Panc1 (cell line): ENCODE data around the gene IGFBP7. TPM values are rescaled to one million over a fixed set of nuclear protein-coding genes. Genes with fewer than 3 reads are reported as not detected.

Experiments
- ATAC-seq: fragments of 200-7000 bp; cut with Tn5 transposase; 2 replicates; pipeline ENCODE4 v1.9.1; 2020; ENCODE audit warnings: mild to moderate bottlenecking, moderate library complexity
- BruUV-seq: library from RNA; stranded (reverse); fragments of 400-500 nt; replicated peaks from 2 replicates; lab custom pipeline; 2021; lab: Mats Ljungman, UMichigan
- CTCF ChIA-PET: fragments of 300-600 bp; sonication (Branson Sonifier 250); formaldehyde crosslinking; loops from one replicate; lab custom pipeline; 2022; ENCODE audit warnings: antibody characterized with exemption; lab: Charles Lee
- POLR2A ChIA-PET: fragments of 300-600 bp; sonication (Branson Sonifier 250); formaldehyde crosslinking; loops from one replicate; lab custom pipeline; 2022; ENCODE audit warnings: antibody characterized with exemption; lab: Charles Lee
- DNase-seq: peaks from one replicate; pipeline ENCODE4 v3.0.0-alpha.2; 2010; ENCODE audit warnings: low read depth, low spot score
- H3K27ac ChIP-seq: 2 replicates; pipeline ENCODE4 v1.5.1; 2011; ENCODE audit warnings: mild to moderate bottlenecking, low read length, inconsistent platforms
- H3K27me3 ChIP-seq: fragments of 200-500 bp; sonication (Bioruptor generic); 2 replicates; pipeline ENCODE4 v1.6.0; 2014; ENCODE audit warnings: low read length, inconsistent platforms; ENCODE audit not compliant: control insufficient read depth, insufficient read depth
- H3K36me3 ChIP-seq: fragments of 200-500 bp; sonication (Bioruptor generic); 2 replicates; pipeline ENCODE4 v1.5.1; 2014; ENCODE audit warnings: inconsistent platforms, mild to moderate bottlenecking, low read length, moderate library complexity; ENCODE audit not compliant: control insufficient read depth, insufficient read depth
- H3K4me1 ChIP-seq: 2 replicates; pipeline ENCODE4 v1.5.1; 2011; ENCODE audit warnings: inconsistent platforms, mild to moderate bottlenecking, low read length, moderate library complexity; ENCODE audit not compliant: control insufficient read depth, insufficient read depth
- H3K4me3 ChIP-seq, 2 experiments: 2 replicates each; pipeline ENCODE4 v1.5.1; 2011 to 2012; ENCODE audit warnings: low read depth in 2 of 2, low read length in 2 of 2, mild to moderate bottlenecking in 2 of 2, inconsistent platforms in 1 of 2, moderate library complexity in 1 of 2
- H3K9me3 ChIP-seq: fragments of 200-500 bp; sonication (Bioruptor generic); 2 replicates; pipeline ENCODE4 v1.5.1; 2014; ENCODE audit warnings: low read depth, mild to moderate bottlenecking, inconsistent platforms, low read length, moderate library complexity; ENCODE audit not compliant: control insufficient read depth, insufficient read depth
- CTCF ChIP-seq: fragments of 450-650 bp; IDR thresholded peaks from 2 replicates; pipeline ENCODE4 v1.5.1; 2017; ENCODE audit warnings: mild to moderate bottlenecking
- POLR2AphosphoS5 ChIP-seq: IDR thresholded peaks from 2 replicates; pipeline ENCODE4 v1.6.1; 2012; ENCODE audit warnings: mild to moderate bottlenecking, low read depth, low read length, moderate library complexity
- REST ChIP-seq, 2 experiments: IDR thresholded peaks; 2 replicates each; pipeline ENCODE4 v1.6.1; 2011 to 2012; ENCODE audit warnings: low read depth in 2 of 2, control low read depth in 1 of 2, low read length in 1 of 2, mild to moderate bottlenecking in 1 of 2, moderate library complexity in 1 of 2; ENCODE audit not compliant: insufficient read depth in 1 of 2
- SIN3A ChIP-seq: IDR thresholded peaks from 2 replicates; pipeline ENCODE4 v1.6.1; 2012; ENCODE audit warnings: low read depth, mild to moderate bottlenecking, low read length, moderate library complexity, borderline replicate concordance; ENCODE audit not compliant: insufficient read depth
- TCF7L2 ChIP-seq: IDR thresholded peaks from 2 replicates; pipeline ENCODE4 v1.6.1; 2011; ENCODE audit warnings: mild to moderate bottlenecking, low read depth, low read length, inconsistent platforms
- in situ Hi-C: cut with HindIII; loops from 2 replicates; pipeline ENCODE4 v1.10.0; 2016; ENCODE audit warnings: low sequenced_read_pairs, low pct_unique_long_range_greater_than_20kb
- intact Hi-C: fragments of 100-400 bp; cut with micrococcal nuclease; formaldehyde crosslinking; loops from one replicate; pipeline ENCODE4 v1.10.0; 2022; ENCODE audit not compliant: unreplicated experiment
- total RNA-seq: library from RNA; stranded (reverse); gene quantifications from one replicate; pipeline ENCODE4 v1.2.1, GENCODE V29; 2021; ENCODE audit not compliant: unreplicated experiment

IGFBP7 gene
- total RNA-seq, 1 experiment from 2014 or later = 9.5 TPM

DNA sequence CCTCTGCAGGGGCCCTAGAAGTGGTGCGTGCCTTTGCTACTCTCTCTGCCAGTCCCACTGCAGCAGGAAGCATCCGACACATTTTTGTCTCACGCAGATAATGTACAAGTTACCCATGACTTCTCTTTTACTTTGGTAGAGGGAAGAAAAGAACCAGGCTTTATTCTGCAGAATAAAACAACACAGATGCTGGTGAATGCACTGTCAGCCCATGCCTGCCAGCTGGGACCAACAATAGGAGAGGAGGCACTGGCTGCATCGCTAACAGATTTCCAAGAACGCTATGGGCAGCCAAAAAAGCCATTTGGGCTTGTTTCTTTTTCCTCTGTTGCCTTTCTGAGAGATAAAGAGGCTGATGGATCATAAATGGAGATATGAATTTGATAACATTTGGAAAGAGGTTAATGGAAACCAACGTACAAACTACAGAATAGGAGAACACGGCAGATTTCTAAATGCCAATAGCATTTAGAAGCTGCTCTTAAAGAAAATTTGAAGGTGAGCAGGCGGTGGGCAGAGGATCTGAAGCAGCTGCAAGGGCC lies 47.5 kb upstream of the IGFBP7 start:
- ChIA-PET CTCF (no interaction called here), POLR2A (no interaction called here)
- Histone ChIP-seq H3K27ac (no peak overlapping the region), H3K4me3 (no peak overlapping the region), H3K9me3 (no peaks in the 10 kb centered on the region), H3K4me1 (no peaks in the 10 kb centered on the region), H3K27me3 (no peaks in the 10 kb centered on the region; the same call in 1 of the 2 replicates), H3K36me3 (no peaks in the 10 kb centered on the region)
- no TSS peak for BruUV-seq
- intact Hi-C loops (no loop called here), in situ Hi-C loops (no loop called here)
- no peak for TF ChIP-seq TCF7L2
- TF ChIP-seq CTCF = no peak
- no peak for TF ChIP-seq REST (IDR thresholded peaks at IDR 0.05; ENCODE audit: insufficient read depth in 1 of 2, low read depth in 2 of 2, low read length in 1 of 2)
- no peak for TF ChIP-seq POLR2AphosphoS5
- no peak for TF ChIP-seq SIN3A
- DNase-seq (no peak), ATAC-seq (no peak)

- ATAC-seq = no peak
- no peak for TF ChIP-seq TCF7L2
- no peak for TF ChIP-seq SIN3A
- no peak for TF ChIP-seq REST (IDR thresholded peaks at IDR 0.05; ENCODE audit: insufficient read depth in 1 of 2, low read depth in 2 of 2, low read length in 1 of 2)
- no peak for TF ChIP-seq CTCF
- no peak for TF ChIP-seq POLR2AphosphoS5
- Histone ChIP-seq H3K36me3 (no peaks in the 10 kb centered on the region), H3K4me1 (no peaks in the 10 kb centered on the region), H3K4me3 (no peak overlapping the region), H3K27me3 (no peaks in the 10 kb centered on the region; the same call in 1 of the 2 replicates), H3K9me3 (no peaks in the 10 kb centered on the region), H3K27ac (no peak overlapping the region)
- no TSS peak for BruUV-seq
- intact Hi-C loops = no loop called here
- POLR2A ChIA-PET = no interaction called here
- in situ Hi-C loops = no loop called here
- DNase-seq = no peak
- CTCF ChIA-PET = no interaction called here
Observed at GRCh38 chr4:57156242-57156990, 46.2 kb upstream of the IGFBP7 start.
